ENCODE measurements around the gene NFU1.

The NFU1 gene

GRCh38 chr2:69389271-69389670, 48.0 kb downstream of the NFU1 start:
- in situ Hi-C loops (cut with MboI; ENCODE audit: low sequenced_read_pairs), result loop anchor here (25.0 kb wide), 1 partner anchor 323 kb away; no protein-coding TSS in a partner anchor

- in situ Hi-C loops (cut with MboI; ENCODE audit: low sequenced_read_pairs), result loop anchor here (25.0 kb wide), 1 partner anchor 324 kb away; no protein-coding TSS in a partner anchor
Observed at GRCh38 chr2:69387770-69388481, 49.3 kb downstream of the NFU1 start.

GRCh38 chr2:69386789-69387734, 50.2 kb downstream of the NFU1 start, which contains the start of gene GFPT1:
GFPT1 (minus strand) TSS chr2:69387227; CDS start chr2:69387071, 156 bp downstream.
- in situ Hi-C loops (cut with MboI; ENCODE audit: low sequenced_read_pairs), result loop anchor here (25.0 kb wide), 1 partner anchor 325 kb away; no protein-coding TSS in a partner anchor

GRCh38 chr2:69386360-69386759, 50.9 kb downstream of the NFU1 start:
- in situ Hi-C loops (cut with MboI; ENCODE audit: low sequenced_read_pairs), result loop anchor here (25.0 kb wide), 1 partner anchor 326 kb away; no protein-coding TSS in a partner anchor

GRCh38 chr2:69385443-69386151, 51.6 kb downstream of the NFU1 start:
- in situ Hi-C loops (cut with MboI; ENCODE audit: low sequenced_read_pairs), result loop anchor here (25.0 kb wide), 1 partner anchor 327 kb away; no protein-coding TSS in a partner anchor

- in situ Hi-C loops (cut with MboI; ENCODE audit: low sequenced_read_pairs), result loop anchor here (25.0 kb wide), 1 partner anchor 328 kb away; no protein-coding TSS in a partner anchor
Observed at GRCh38 chr2:69384618-69385081, 52.6 kb downstream of the NFU1 start.

- in situ Hi-C loops (cut with MboI; ENCODE audit: low sequenced_read_pairs), result loop anchor here (25.0 kb wide), 1 partner anchor 329 kb away; no protein-coding TSS in a partner anchor
Observed at GRCh38 chr2:69383176-69383812, 53.9 kb downstream of the NFU1 start.

- in situ Hi-C loops (cut with MboI; ENCODE audit: low sequenced_read_pairs), result loop anchor here (25.0 kb wide), 1 partner anchor 330 kb away; no protein-coding TSS in a partner anchor
Observed at GRCh38 chr2:69382547-69382946, 54.7 kb downstream of the NFU1 start.

- in situ Hi-C loops (cut with MboI; ENCODE audit: low sequenced_read_pairs), result loop anchor here (25.0 kb wide), 1 partner anchor 331 kb away; no protein-coding TSS in a partner anchor
Observed at GRCh38 chr2:69381337-69381737, 55.9 kb downstream of the NFU1 start.

- in situ Hi-C loops (cut with MboI; ENCODE audit: low sequenced_read_pairs), result loop anchor here (25.0 kb wide), 1 partner anchor 332 kb away; no protein-coding TSS in a partner anchor
Observed at GRCh38 chr2:69380072-69380917, 56.9 kb downstream of the NFU1 start.

GRCh38 chr2:69376403-69376802, 60.8 kb downstream of the NFU1 start:
- in situ Hi-C loops (cut with MboI; ENCODE audit: low sequenced_read_pairs), result loop anchor here (25.0 kb wide), 1 partner anchor 336 kb away; no protein-coding TSS in a partner anchor

- in situ Hi-C loops (cut with MboI; ENCODE audit: low sequenced_read_pairs), result loop anchor here (25.0 kb wide), 1 partner anchor 337 kb away; no protein-coding TSS in a partner anchor
Observed at GRCh38 chr2:69375494-69376353, 61.5 kb downstream of the NFU1 start.

- in situ Hi-C loops (cut with MboI; ENCODE audit: low sequenced_read_pairs), result no loop called here
Observed at GRCh38 chr2:69372767-69373166, 64.5 kb downstream of the NFU1 start.

GRCh38 chr2:69369802-69370201, 67.4 kb downstream of the NFU1 start:
- in situ Hi-C loops (cut with MboI; ENCODE audit: low sequenced_read_pairs), result no loop called here

GRCh38 chr2:69368588-69368987, 68.6 kb downstream of the NFU1 start:
- in situ Hi-C loops (cut with MboI; ENCODE audit: low sequenced_read_pairs), result no loop called here

- in situ Hi-C loops (cut with MboI; ENCODE audit: low sequenced_read_pairs), result no loop called here
Observed at GRCh38 chr2:69359371-69359770, 77.9 kb downstream of the NFU1 start.

GRCh38 chr2:69358914-69359313, 78.3 kb downstream of the NFU1 start:
- in situ Hi-C loops (cut with MboI; ENCODE audit: low sequenced_read_pairs), result no loop called here

GRCh38 chr2:69356471-69356870, 80.8 kb downstream of the NFU1 start:
- in situ Hi-C loops (cut with MboI; ENCODE audit: low sequenced_read_pairs), result no loop called here

All from HL-60/S4 (cell line).